Osteoblast (primary cell): ENCODE data around the gene QSOX1. TPM values are rescaled to one million over a fixed set of nuclear protein-coding genes. Genes with fewer than 3 reads are reported as not detected.

Experiments
- DNase-seq: peaks from one replicate; pipeline ENCODE4 v3.0.0; 2011; ENCODE audit warnings: low spot score, mixed read lengths; ENCODE audit not compliant: insufficient read length; ENCODE audit errors: missing footprints
- H2AFZ ChIP-seq: 2 replicates; pipeline ENCODE4 v1.6.0; 2011; ENCODE audit warnings: mild to moderate bottlenecking, low read length
- H3K27ac ChIP-seq: 2 replicates; pipeline ENCODE4 v1.5.1; 2011; ENCODE audit warnings: mild to moderate bottlenecking, low read depth, low read length, moderate library complexity
- H3K27me3 ChIP-seq: 2 replicates; pipeline ENCODE4 v1.6.0; 2012; ENCODE audit warnings: mild to moderate bottlenecking, control low read depth, inconsistent platforms, low read length, moderate library complexity; ENCODE audit not compliant: insufficient read depth
- H3K36me3 ChIP-seq: 2 replicates; pipeline ENCODE4 v1.5.1; 2011; ENCODE audit warnings: mild to moderate bottlenecking, low read length, control low read depth, moderate library complexity; ENCODE audit not compliant: insufficient read depth
- H3K4me1 ChIP-seq: 2 replicates; pipeline ENCODE4 v1.5.1; 2011; ENCODE audit warnings: mild to moderate bottlenecking, low read length, control low read depth, moderate library complexity; ENCODE audit not compliant: insufficient read depth
- H3K4me2 ChIP-seq: 2 replicates; pipeline ENCODE4 v1.6.0; 2011; ENCODE audit warnings: mild to moderate bottlenecking, low read length; ENCODE audit not compliant: insufficient read depth
- H3K4me3 ChIP-seq: fragments of 200-600 bp; sonication (generic); 3 replicates; pipeline ENCODE4 v1.5.1; 2012; ENCODE audit warnings: mild to moderate bottlenecking, low read length, inconsistent platforms; ENCODE audit not compliant: insufficient read depth
- H3K79me2 ChIP-seq: 2 replicates; pipeline ENCODE4 v1.6.0; 2012; ENCODE audit warnings: mild to moderate bottlenecking, low read length, control low read depth, inconsistent platforms; ENCODE audit not compliant: insufficient read depth
- H3K9me3 ChIP-seq: 2 replicates; pipeline ENCODE4 v1.5.1; 2011; ENCODE audit warnings: low read depth, low read length, control low read depth
- H4K20me1 ChIP-seq: 2 replicates; pipeline ENCODE4 v1.6.0; 2012; ENCODE audit warnings: mild to moderate bottlenecking, low read length, control low read depth; ENCODE audit not compliant: insufficient read depth
- total RNA-seq: library from RNA; depleted of rRNA; stranded (reverse); fragments of >200 nt; gene quantifications from 2 replicates; pipeline ENCODE4 v1.2.3, GENCODE V29; 2012
- TF ChIP-seq, protein P1 (sequence below): IDR thresholded peaks from 2 replicates; pipeline ENCODE4 v1.5.1; 2011; ENCODE audit warnings: mild to moderate bottlenecking, low read depth, low read length, moderate library complexity; ENCODE audit errors: extremely low read depth

Gene QSOX1
- total RNA-seq, 1 donor: 373 TPM

DNA sequence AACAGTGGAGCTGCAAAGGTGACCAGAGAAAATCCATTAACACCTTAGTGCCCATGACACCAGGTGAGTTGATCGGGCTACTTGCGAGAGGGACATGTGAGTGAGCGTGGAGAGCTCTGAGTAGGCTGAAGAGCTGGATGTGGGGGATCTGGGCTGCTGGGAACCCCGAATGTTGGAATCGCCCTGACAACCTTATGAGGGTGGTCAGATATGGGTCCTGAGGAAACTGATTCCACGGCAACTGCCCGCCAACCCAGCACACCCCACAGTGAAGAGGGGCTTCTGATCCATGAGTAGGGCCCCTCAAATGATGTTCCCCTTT, 705 bp upstream of the QSOX1 start:
- TF ChIP-seq, protein P1, sequence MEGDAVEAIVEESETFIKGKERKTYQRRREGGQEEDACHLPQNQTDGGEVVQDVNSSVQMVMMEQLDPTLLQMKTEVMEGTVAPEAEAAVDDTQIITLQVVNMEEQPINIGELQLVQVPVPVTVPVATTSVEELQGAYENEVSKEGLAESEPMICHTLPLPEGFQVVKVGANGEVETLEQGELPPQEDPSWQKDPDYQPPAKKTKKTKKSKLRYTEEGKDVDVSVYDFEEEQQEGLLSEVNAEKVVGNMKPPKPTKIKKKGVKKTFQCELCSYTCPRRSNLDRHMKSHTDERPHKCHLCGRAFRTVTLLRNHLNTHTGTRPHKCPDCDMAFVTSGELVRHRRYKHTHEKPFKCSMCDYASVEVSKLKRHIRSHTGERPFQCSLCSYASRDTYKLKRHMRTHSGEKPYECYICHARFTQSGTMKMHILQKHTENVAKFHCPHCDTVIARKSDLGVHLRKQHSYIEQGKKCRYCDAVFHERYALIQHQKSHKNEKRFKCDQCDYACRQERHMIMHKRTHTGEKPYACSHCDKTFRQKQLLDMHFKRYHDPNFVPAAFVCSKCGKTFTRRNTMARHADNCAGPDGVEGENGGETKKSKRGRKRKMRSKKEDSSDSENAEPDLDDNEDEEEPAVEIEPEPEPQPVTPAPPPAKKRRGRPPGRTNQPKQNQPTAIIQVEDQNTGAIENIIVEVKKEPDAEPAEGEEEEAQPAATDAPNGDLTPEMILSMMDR: no peak
- H3K4me3 ChIP-seq: peak overlapping the region; percentile 85
- peak overlapping the region; percentile 77 for H3K27ac ChIP-seq
- H3K36me3 ChIP-seq: no peaks in the 10 kb centered on the region
- DNase-seq: no peak
- H3K27me3 ChIP-seq: no peaks in the 10 kb centered on the region
- H3K79me2 ChIP-seq: peaks cover 39% of the 10 kb centered on the region
- peak overlapping the region; percentile 75 for H2AFZ ChIP-seq
- H3K9me3 ChIP-seq: no peaks in the 10 kb centered on the region
- peaks cover 53% of the 10 kb centered on the region for H3K4me1 ChIP-seq
- peaks cover 36% of the 10 kb centered on the region for H4K20me1 ChIP-seq
- H3K4me2 ChIP-seq: peak overlapping the region; percentile 87

DNA sequence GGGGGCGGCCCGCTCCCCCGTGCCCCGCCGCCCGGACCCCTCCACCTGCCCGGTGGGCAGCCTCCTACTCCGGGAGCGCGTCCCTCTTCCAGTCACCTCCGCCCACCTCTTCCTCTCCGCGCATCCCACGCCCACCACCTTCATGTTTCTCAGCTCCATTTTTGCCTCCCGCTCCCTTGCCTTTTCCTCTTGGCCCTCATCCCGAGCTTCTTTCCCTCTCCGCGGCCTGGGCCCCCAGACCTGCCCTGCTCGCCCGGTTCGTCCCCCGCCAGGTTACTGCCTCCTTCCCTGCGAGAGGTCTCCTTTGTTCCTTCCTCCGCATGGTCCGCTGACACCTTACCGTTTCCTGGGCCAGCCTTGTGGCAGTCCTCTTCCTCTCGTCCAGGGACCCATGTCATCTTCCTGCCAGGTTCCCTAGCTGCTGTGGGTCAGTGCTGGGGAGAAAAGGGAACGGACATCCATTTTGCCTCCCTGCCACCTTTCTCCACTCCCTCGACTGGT, 563 bp downstream of the QSOX1 start:
- Histone ChIP-seq H3K79me2 (peaks cover 52% of the 10 kb centered on the region), H2AFZ (peak overlapping the region; percentile 32), H3K27ac (peak overlapping the region; percentile 64), H3K4me3 (peak overlapping the region; percentile 85), H3K4me1 (peaks cover 54% of the 10 kb centered on the region), H3K9me3 (no peaks in the 10 kb centered on the region), H3K27me3 (no peaks in the 10 kb centered on the region), H4K20me1 (peaks cover 48% of the 10 kb centered on the region), H3K4me2 (peak overlapping the region; percentile 88), H3K36me3 (no peaks in the 10 kb centered on the region)
- TF ChIP-seq, protein P1: no peak
- DNase-seq: peak; percentile 87

DNA sequence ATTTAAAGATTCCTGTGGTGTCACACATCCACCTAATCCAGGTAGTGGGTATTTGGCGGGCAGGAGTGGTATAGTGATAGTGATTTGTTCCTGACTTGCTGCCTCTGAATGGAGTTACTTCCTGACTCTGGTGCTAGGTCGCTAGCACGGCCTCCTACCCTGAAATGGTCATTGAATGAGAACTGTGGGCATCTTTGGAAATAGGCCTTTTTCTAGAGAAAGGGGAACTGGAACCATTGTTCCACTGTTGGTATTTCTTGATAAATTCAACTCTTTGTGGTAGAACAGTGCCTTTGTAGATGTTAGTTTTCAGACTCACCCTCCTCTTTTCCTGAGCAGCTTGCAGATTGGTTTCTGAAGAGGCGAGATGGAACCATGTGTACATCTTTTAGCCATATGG, 1.5 kb downstream of the QSOX1 start:
- H3K4me1 ChIP-seq: peaks cover 53% of the 10 kb centered on the region

DNA sequence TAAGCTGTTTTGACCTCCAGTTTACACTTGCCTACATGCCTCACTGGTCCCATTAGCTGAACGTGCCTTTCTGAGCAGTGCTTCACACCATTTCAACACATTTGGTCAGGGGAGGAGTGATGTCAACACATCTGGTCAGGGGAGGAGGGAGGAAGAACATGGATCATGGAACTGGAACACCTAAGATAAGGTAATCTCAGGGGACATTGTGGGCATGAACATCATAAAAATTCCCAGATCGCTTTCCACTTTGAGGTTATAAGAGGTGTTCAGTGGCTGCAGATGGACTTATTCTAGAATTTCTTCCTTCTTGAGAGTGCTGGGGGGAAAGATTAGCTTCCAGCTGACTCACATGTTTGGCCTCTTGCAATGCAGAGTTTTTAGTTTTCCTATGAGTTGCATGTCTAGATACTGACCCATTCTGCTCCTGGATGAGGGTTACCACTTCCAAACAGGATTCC, 2.0 kb downstream of the QSOX1 start:
- Histone ChIP-seq H3K9me3 (no peaks in the 10 kb centered on the region), H3K4me3 (peak overlapping the region; percentile 85), H3K79me2 (peaks cover 66% of the 10 kb centered on the region), H2AFZ (no peak overlapping the region), H3K4me1 (peaks cover 48% of the 10 kb centered on the region), H3K27me3 (no peaks in the 10 kb centered on the region), H3K4me2 (peak overlapping the region; percentile 88), H4K20me1 (peaks cover 54% of the 10 kb centered on the region), H3K36me3 (no peaks in the 10 kb centered on the region), H3K27ac (peak overlapping the region; percentile 64)
- DNase-seq: peak; percentile 96
- TF ChIP-seq, protein P1: no peak

More for the DNA sequence above, 1.5 kb downstream of the QSOX1 start:
- peaks cover 62% of the 10 kb centered on the region for H3K79me2 ChIP-seq
- no peak overlapping the region for H2AFZ ChIP-seq
- H3K4me2 ChIP-seq: peak overlapping the region; percentile 88
- TF ChIP-seq, protein P1: no peak
- H3K4me3 ChIP-seq: peak overlapping the region; percentile 85
- peaks cover 54% of the 10 kb centered on the region for H4K20me1 ChIP-seq
- no peak for DNase-seq
- H3K9me3 ChIP-seq: no peaks in the 10 kb centered on the region
- H3K27me3 ChIP-seq: no peaks in the 10 kb centered on the region
- peak overlapping the region; percentile 64 for H3K27ac ChIP-seq
- H3K36me3 ChIP-seq: no peaks in the 10 kb centered on the region
